Liver (tissue), 9 donors: ENCODE measurements around the gene NAA38. TPM values are rescaled to one million over a fixed set of nuclear protein-coding genes. Genes with fewer than 3 reads are reported as not detected.

Source experiments
- DNase-seq: peaks from one replicate; pipeline ENCODE4 v3.0.0-alpha.2; 2017; ENCODE audit warnings: low spot score
- H3K27ac ChIP-seq, 2 donors: one replicate each; pipeline ENCODE4 v1.7.0; 2013; ENCODE audit warnings: inconsistent platforms in 2 of 2, low read length in 2 of 2, control low read depth in 1 of 2, low read depth in 1 of 2, mild to moderate bottlenecking in 1 of 2
- H3K27me3 ChIP-seq, 4 donors: one replicate each; pipeline versions ENCODE4 v1.6.1 to v1.7.0; 2013; ENCODE audit warnings: low read length in 3 of 4, inconsistent platforms in 1 of 4, mild to moderate bottlenecking in 1 of 4, moderate library complexity in 1 of 4; ENCODE audit not compliant: control insufficient read depth in 4 of 4, insufficient read depth in 4 of 4
- H3K36me3 ChIP-seq, 4 donors: one replicate each; pipeline versions ENCODE4 v1.6.1 to v1.7.0; 2013; ENCODE audit warnings: low read length in 3 of 4, mild to moderate bottlenecking in 3 of 4, low read depth in 1 of 4, moderate library complexity in 1 of 4; ENCODE audit not compliant: control insufficient read depth in 4 of 4, insufficient read depth in 3 of 4
- H3K4me1 ChIP-seq, 4 donors: one replicate each; pipeline versions ENCODE4 v1.6.1 to v1.7.0; 2013; ENCODE audit warnings: low read length in 3 of 4, mild to moderate bottlenecking in 3 of 4, moderate library complexity in 1 of 4; ENCODE audit not compliant: control insufficient read depth in 4 of 4, insufficient read depth in 4 of 4
- H3K4me3 ChIP-seq, 3 donors: one replicate each; pipeline versions ENCODE4 v1.6.1 to v1.7.0; 2013; ENCODE audit warnings: low read length in 3 of 3, control low read depth in 1 of 3, low read depth in 1 of 3, mild to moderate bottlenecking in 1 of 3
- H3K9ac ChIP-seq, 2 donors: one replicate each; pipeline ENCODE4 v1.7.0; 2013; ENCODE audit warnings: low read length in 2 of 2, mild to moderate bottlenecking in 2 of 2, moderate library complexity in 2 of 2, control low read depth in 1 of 2, low read depth in 1 of 2
- H3K9me3 ChIP-seq, 4 donors: one replicate each; pipeline versions ENCODE4 v1.6.1 to v1.7.0; 2013; ENCODE audit warnings: low read length in 3 of 4; ENCODE audit not compliant: control insufficient read depth in 4 of 4
- EGR1 ChIP-seq, 2 donors: IDR thresholded peaks; 2 replicates each; pipeline ENCODE4 v1.6.1; 2016 to 2018; ENCODE audit warnings: antibody characterized with exemption in 2 of 2, low read depth in 2 of 2
- FOXA1 ChIP-seq: IDR thresholded peaks from 2 replicates; pipeline ENCODE4 v1.6.1; 2016; ENCODE audit warnings: antibody characterized with exemption
- FOXA2 ChIP-seq: IDR thresholded peaks from 2 replicates; pipeline ENCODE4 v1.6.1; 2016; ENCODE audit warnings: antibody characterized with exemption
- GABPA ChIP-seq, 2 donors: IDR thresholded peaks in 1 of 2; conservative IDR thresholded peaks in 1 of 2; 2 replicates each; pipeline ENCODE4 v1.6.1; 2016; ENCODE audit warnings: antibody characterized with exemption in 2 of 2, mild to moderate bottlenecking in 1 of 2, moderate library complexity in 1 of 2
- HNF4A ChIP-seq, 2 donors: conservative IDR thresholded peaks; 2 replicates each; pipeline ENCODE4 v1.6.1; 2016; ENCODE audit warnings: antibody characterized with exemption in 2 of 2, mild to moderate bottlenecking in 2 of 2
- HNF4G ChIP-seq: IDR thresholded peaks from 2 replicates; pipeline ENCODE4 v1.6.1; 2016; ENCODE audit warnings: antibody characterized with exemption
- JUND ChIP-seq, 2 donors: IDR thresholded peaks; 2 replicates each; pipeline ENCODE4 v1.6.1; 2016; ENCODE audit warnings: antibody characterized with exemption in 2 of 2
- NR2F2 ChIP-seq: IDR thresholded peaks from 2 replicates; pipeline ENCODE4 v1.6.1; 2016; ENCODE audit warnings: antibody characterized with exemption
- RAD21 ChIP-seq, 2 donors: IDR thresholded peaks; 2 replicates each; pipeline ENCODE4 v1.6.1; 2016; ENCODE audit warnings: antibody characterized with exemption in 2 of 2, mild to moderate bottlenecking in 2 of 2
- RXRA ChIP-seq, 2 donors: IDR thresholded peaks; 2 replicates each; pipeline ENCODE4 v1.6.1; 2017 to 2018; ENCODE audit warnings: antibody characterized with exemption in 2 of 2, mild to moderate bottlenecking in 1 of 2
- SP1 ChIP-seq: IDR thresholded peaks from 2 replicates; pipeline ENCODE4 v1.6.1; 2018; ENCODE audit warnings: antibody characterized with exemption, mild to moderate bottlenecking
- TAF1 ChIP-seq: conservative IDR thresholded peaks from 2 replicates; pipeline ENCODE4 v1.6.1; 2016; ENCODE audit warnings: antibody characterized with exemption, mild to moderate bottlenecking
- YY1 ChIP-seq: IDR thresholded peaks from 2 replicates; pipeline ENCODE4 v1.6.1; 2016; ENCODE audit warnings: antibody characterized with exemption, mild to moderate bottlenecking
- WGBS: extraction: QIAGEN DNeasy Blood & Tissue Kit; methylation state at CpG from one replicate; pipeline ENCODE4 v1.1.7; 2013; 5-methylcytosine and 5-hydroxymethylcytosine counted together
- polyA plus RNA-seq, 2 donors: library from polyadenylated mRNA; stranded (reverse) in 1 of 2; unstranded in 1 of 2; fragments of 200-250 nt in 1 of 2; fragments of >200 nt in 1 of 2; fragmentation: Nextera tagmentation in 1 of 2; extraction: Ambion mirVana in 1 of 2; gene quantifications; one replicate each; pipeline versions ENCODE4 v1.2.1 to v1.2.3, GENCODE V29; 2013 to 2015
- total RNA-seq, 2 donors: library from RNA; depleted of rRNA; stranded (reverse); fragments of >200 nt; gene quantifications; one replicate each; pipeline ENCODE4 v1.2.3, GENCODE V29; 2014
- TF ChIP-seq, protein P1 (sequence below): fragments of 150-350 bp; IDR thresholded peaks from 2 replicates; pipeline ENCODE4 v1.5.1; 2017; ENCODE audit warnings: improper control_type of control experiment, low read depth, low read length; ENCODE audit not compliant: missing input control
- TF ChIP-seq, protein P2 (sequence below): IDR thresholded peaks from 2 replicates; pipeline ENCODE4 v1.6.1; 2016; ENCODE audit warnings: antibody characterized with exemption, mild to moderate bottlenecking
- TF ChIP-seq, protein P3 (sequence below): IDR thresholded peaks from 2 replicates; pipeline ENCODE4 v1.6.1; 2016; ENCODE audit warnings: antibody characterized with exemption
- TF ChIP-seq, protein P4 (sequence below): IDR thresholded peaks from 2 replicates; pipeline ENCODE4 v1.6.1; 2016; ENCODE audit warnings: antibody characterized with exemption
- TF ChIP-seq, protein P5 (sequence below): IDR thresholded peaks from 2 replicates; pipeline ENCODE4 v1.6.1; 2016; ENCODE audit warnings: antibody characterized with exemption
- donor health status: healthy.
- donor health status: healthy.
- donor health status: healthy.
- donor health status: healthy.
- donor health status: healthy.

The NAA38 gene
- total and polyA plus RNA-seq, 4 donors, result 24.3 to 118 (median 56.8) TPM

DNA sequence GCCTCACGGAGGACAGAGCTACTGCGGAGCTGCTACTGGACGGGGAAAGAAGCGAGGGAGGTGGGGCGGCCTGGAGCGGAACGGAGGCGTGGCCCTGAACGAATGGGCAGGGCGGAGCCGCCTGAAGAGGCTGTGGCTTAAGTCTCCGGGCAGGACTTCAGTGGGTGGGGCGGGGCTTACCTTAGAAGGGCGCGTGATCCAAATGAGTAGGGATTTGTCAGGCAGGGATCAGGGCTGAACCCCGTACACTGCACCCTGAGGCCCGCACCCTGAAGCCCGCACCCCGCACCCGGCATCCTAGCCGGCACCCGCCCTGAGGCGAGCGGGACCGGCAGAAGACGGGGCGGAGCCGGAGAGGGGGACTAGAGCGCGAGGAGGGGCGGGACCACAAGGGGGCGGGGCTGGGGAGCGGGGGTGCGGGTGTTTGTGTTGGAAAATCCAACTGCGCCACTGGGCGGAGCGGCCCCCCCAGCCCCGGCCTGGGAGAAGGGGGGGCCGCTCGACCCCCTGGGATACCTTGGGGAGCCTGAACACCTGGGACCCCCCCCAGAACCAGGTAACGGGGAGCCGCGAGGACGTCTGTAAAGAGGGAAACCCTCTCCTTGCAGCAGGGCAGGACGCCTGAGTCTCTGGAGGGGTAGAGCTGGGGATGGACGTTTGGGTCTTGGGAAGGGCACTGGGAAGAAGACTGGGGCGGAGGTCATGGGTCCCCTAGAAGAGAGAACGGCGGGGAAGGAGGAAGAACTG is 23.4 kb downstream of the NAA38 start, which contains the start of gene KDM6B:
KDM6B (plus strand) TSS at position 423 of the 747 bp plus-strand sequence. CDS start 11,338 bp downstream, outside the sequence.
- no peaks in the 10 kb centered on the region for H3K9me3 ChIP-seq
- no peak for TF ChIP-seq EGR1 (IDR thresholded peaks at IDR 0.05; ENCODE audit: low read depth in 2 of 2)
- TF ChIP-seq, protein P1, sequence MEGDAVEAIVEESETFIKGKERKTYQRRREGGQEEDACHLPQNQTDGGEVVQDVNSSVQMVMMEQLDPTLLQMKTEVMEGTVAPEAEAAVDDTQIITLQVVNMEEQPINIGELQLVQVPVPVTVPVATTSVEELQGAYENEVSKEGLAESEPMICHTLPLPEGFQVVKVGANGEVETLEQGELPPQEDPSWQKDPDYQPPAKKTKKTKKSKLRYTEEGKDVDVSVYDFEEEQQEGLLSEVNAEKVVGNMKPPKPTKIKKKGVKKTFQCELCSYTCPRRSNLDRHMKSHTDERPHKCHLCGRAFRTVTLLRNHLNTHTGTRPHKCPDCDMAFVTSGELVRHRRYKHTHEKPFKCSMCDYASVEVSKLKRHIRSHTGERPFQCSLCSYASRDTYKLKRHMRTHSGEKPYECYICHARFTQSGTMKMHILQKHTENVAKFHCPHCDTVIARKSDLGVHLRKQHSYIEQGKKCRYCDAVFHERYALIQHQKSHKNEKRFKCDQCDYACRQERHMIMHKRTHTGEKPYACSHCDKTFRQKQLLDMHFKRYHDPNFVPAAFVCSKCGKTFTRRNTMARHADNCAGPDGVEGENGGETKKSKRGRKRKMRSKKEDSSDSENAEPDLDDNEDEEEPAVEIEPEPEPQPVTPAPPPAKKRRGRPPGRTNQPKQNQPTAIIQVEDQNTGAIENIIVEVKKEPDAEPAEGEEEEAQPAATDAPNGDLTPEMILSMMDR, result no peak
- no peak for TF ChIP-seq GABPA (IDR thresholded peaks at IDR 0.05 in 1 of 2, conservative IDR thresholded peaks at IDR 0.05 in 1 of 2)
- TF ChIP-seq FOXA1, result no peak
- TF ChIP-seq, protein P2, sequence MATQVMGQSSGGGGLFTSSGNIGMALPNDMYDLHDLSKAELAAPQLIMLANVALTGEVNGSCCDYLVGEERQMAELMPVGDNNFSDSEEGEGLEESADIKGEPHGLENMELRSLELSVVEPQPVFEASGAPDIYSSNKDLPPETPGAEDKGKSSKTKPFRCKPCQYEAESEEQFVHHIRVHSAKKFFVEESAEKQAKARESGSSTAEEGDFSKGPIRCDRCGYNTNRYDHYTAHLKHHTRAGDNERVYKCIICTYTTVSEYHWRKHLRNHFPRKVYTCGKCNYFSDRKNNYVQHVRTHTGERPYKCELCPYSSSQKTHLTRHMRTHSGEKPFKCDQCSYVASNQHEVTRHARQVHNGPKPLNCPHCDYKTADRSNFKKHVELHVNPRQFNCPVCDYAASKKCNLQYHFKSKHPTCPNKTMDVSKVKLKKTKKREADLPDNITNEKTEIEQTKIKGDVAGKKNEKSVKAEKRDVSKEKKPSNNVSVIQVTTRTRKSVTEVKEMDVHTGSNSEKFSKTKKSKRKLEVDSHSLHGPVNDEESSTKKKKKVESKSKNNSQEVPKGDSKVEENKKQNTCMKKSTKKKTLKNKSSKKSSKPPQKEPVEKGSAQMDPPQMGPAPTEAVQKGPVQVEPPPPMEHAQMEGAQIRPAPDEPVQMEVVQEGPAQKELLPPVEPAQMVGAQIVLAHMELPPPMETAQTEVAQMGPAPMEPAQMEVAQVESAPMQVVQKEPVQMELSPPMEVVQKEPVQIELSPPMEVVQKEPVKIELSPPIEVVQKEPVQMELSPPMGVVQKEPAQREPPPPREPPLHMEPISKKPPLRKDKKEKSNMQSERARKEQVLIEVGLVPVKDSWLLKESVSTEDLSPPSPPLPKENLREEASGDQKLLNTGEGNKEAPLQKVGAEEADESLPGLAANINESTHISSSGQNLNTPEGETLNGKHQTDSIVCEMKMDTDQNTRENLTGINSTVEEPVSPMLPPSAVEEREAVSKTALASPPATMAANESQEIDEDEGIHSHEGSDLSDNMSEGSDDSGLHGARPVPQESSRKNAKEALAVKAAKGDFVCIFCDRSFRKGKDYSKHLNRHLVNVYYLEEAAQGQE, result no peak
- peak; percentile 37 for TF ChIP-seq YY1
- TF ChIP-seq TAF1, result no peak
- TF ChIP-seq, protein P3, sequence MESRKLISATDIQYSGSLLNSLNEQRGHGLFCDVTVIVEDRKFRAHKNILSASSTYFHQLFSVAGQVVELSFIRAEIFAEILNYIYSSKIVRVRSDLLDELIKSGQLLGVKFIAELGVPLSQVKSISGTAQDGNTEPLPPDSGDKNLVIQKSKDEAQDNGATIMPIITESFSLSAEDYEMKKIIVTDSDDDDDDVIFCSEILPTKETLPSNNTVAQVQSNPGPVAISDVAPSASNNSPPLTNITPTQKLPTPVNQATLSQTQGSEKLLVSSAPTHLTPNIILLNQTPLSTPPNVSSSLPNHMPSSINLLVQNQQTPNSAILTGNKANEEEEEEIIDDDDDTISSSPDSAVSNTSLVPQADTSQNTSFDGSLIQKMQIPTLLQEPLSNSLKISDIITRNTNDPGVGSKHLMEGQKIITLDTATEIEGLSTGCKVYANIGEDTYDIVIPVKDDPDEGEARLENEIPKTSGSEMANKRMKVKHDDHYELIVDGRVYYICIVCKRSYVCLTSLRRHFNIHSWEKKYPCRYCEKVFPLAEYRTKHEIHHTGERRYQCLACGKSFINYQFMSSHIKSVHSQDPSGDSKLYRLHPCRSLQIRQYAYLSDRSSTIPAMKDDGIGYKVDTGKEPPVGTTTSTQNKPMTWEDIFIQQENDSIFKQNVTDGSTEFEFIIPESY, result peak; percentile 55
- peak; percentile 60 to 68 for TF ChIP-seq HNF4A (conservative IDR thresholded peaks at IDR 0.05)
- TF ChIP-seq RXRA (IDR thresholded peaks at IDR 0.05), result peak in 1 of 2 donors; percentile 53
- TF ChIP-seq, protein P4, sequence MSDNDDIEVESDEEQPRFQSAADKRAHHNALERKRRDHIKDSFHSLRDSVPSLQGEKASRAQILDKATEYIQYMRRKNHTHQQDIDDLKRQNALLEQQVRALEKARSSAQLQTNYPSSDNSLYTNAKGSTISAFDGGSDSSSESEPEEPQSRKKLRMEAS, result no peak
- TF ChIP-seq RAD21 (IDR thresholded peaks at IDR 0.05), result peak in 1 of 2 donors; percentile 50
- TF ChIP-seq FOXA2, result no peak
- TF ChIP-seq, protein P5, sequence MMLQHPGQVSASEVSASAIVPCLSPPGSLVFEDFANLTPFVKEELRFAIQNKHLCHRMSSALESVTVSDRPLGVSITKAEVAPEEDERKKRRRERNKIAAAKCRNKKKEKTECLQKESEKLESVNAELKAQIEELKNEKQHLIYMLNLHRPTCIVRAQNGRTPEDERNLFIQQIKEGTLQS, result no peak
- no peak for TF ChIP-seq HNF4G
- TF ChIP-seq JUND (IDR thresholded peaks at IDR 0.05), result peak in 1 of 2 donors; percentile 17
- no peak for TF ChIP-seq NR2F2
- no peak for TF ChIP-seq SP1
- H3K27ac ChIP-seq, result peak within 1 kb of the TSS; percentile 98 to 99
- WGBS, result under 1% methylated on average over 49 of the region's 49 CpGs
- peak; percentile 88 for DNase-seq
- H3K4me3 ChIP-seq, result peak within 1 kb of the TSS; percentile 59 to 72 (median 67)
- H3K9ac ChIP-seq, result peak within 1 kb of the TSS; percentile 64 to 77
- no peaks in the 10 kb centered on the region for H3K36me3 ChIP-seq
- H3K4me1 ChIP-seq, result peaks cover 7 to 44% (median 33%) of the 10 kb centered on the region in 4 donors
- no peaks in the 10 kb centered on the region for H3K27me3 ChIP-seq
